Measurements from ENCODE around the gene MEP1B. TPM values are rescaled to one million over a fixed set of nuclear protein-coding genes. Genes with fewer than 3 reads are reported as not detected.
"Not testable (repeated sequence)": the region's sequence is repeated elsewhere in the genome, so short reads cannot be mapped to it uniquely, and the experiment has no call there.

Gene MEP1B
- total RNA-seq, 1 experiment from 2014 or later = not detected

DNA sequence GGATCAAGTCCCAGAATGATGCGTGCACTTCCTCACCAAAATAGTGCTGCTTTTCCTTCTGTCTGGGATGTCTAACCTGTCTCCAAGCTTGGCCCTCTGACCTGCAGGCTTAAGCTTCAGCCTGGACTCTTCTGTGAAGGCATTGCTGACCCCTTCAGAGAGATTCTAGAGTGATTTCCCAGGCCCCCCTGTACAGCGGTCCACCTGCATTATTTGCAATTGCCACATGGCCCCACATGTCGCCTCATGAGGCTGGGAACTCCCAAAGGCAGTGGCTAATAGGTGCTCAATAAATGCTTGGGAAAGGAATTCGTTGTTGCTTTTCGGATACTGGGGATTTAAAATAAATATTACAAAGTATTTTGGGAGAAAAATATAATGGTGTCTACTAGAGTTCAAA lies 32.3 kb upstream of the MEP1B start:
- DNase-seq = no peak
- H3K36me3 Mint-ChIP-seq (ENCODE audit: insufficient read depth, unreplicated experiment) = no peaks in the 10 kb centered on the region
- TF ChIP-seq, protein P1, sequence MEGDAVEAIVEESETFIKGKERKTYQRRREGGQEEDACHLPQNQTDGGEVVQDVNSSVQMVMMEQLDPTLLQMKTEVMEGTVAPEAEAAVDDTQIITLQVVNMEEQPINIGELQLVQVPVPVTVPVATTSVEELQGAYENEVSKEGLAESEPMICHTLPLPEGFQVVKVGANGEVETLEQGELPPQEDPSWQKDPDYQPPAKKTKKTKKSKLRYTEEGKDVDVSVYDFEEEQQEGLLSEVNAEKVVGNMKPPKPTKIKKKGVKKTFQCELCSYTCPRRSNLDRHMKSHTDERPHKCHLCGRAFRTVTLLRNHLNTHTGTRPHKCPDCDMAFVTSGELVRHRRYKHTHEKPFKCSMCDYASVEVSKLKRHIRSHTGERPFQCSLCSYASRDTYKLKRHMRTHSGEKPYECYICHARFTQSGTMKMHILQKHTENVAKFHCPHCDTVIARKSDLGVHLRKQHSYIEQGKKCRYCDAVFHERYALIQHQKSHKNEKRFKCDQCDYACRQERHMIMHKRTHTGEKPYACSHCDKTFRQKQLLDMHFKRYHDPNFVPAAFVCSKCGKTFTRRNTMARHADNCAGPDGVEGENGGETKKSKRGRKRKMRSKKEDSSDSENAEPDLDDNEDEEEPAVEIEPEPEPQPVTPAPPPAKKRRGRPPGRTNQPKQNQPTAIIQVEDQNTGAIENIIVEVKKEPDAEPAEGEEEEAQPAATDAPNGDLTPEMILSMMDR (IDR thresholded peaks at IDR 0.05; ENCODE audit: unreplicated experiment) = no peak
- no peaks in the 10 kb centered on the region for H3K9me3 Mint-ChIP-seq (ENCODE audit: low read depth, unreplicated experiment)
- no peaks in the 10 kb centered on the region for H3K27me3 Mint-ChIP-seq (ENCODE audit: unreplicated experiment)
- H3K4me1 Mint-ChIP-seq (ENCODE audit: low read depth, unreplicated experiment) = peaks cover 20% of the 10 kb centered on the region
- intact Hi-C loops (cut with micrococcal nuclease; ENCODE audit: unreplicated experiment) = loop anchor here (5.0 kb wide), 1 partner anchor 215 kb away; no protein-coding TSS in a partner anchor
- CTCF ChIA-PET = interaction anchor here (0.6 to 2.3 kb wide), 10 partner anchors 92 to 395 kb away, joined by 3 to 50 read pairs (median 8); partner anchors contain the start of gene GAREM1
- BruUV-seq (replicated peaks) = no TSS peak
- peak overlapping the region; percentile 71 for H3K4me3 Mint-ChIP-seq (ENCODE audit: low read depth, unreplicated experiment)
- no peak overlapping the region for H3K27ac Mint-ChIP-seq (ENCODE audit: unreplicated experiment)

GRCh38 chr18:32158108-32158624 lies 31.7 kb upstream of the MEP1B start:
- no peaks in the 10 kb centered on the region for H3K9me3 Mint-ChIP-seq (ENCODE audit: low read depth, unreplicated experiment)
- intact Hi-C loops (cut with micrococcal nuclease; ENCODE audit: unreplicated experiment) = loop anchor here (1.0 to 5.0 kb wide), 3 partner anchors 214 to 394 kb away; partner anchors contain the start of gene GAREM1
- TF ChIP-seq, protein P1 (IDR thresholded peaks at IDR 0.05; ENCODE audit: unreplicated experiment) = peak; percentile 80
- CTCF ChIA-PET = interaction anchor here (0.6 to 2.3 kb wide), 11 partner anchors 92 to 403 kb away, joined by 3 to 50 read pairs (median 6); partner anchors contain the start of gene GAREM1
- peaks cover 20% of the 10 kb centered on the region for H3K4me1 Mint-ChIP-seq (ENCODE audit: low read depth, unreplicated experiment)
- peak; percentile 78 for DNase-seq
- BruUV-seq (replicated peaks) = no TSS peak
- peak overlapping the region; percentile 71 for H3K4me3 Mint-ChIP-seq (ENCODE audit: low read depth, unreplicated experiment)
- H3K27me3 Mint-ChIP-seq (ENCODE audit: unreplicated experiment) = no peaks in the 10 kb centered on the region
- no peak overlapping the region for H3K27ac Mint-ChIP-seq (ENCODE audit: unreplicated experiment)
- H3K36me3 Mint-ChIP-seq (ENCODE audit: insufficient read depth, unreplicated experiment) = no peaks in the 10 kb centered on the region

DNA sequence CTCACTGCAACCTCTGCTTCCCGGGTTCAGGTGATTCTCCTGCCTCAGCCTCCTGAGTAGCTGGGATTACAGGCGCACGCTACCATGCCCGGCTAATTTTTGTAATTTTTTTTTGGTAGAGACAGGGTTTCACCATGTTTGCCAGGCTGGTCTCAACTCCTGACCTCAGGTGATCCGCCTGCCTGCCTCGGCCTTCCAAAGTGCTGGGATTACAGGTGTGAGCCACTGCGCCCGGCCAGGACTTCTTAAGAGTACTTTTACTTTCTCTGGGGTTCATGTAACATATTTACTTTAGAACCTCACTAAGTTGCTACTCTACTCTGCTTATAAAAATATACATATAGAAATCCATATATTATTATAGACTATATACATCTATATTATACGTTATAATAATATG lies 31.2 kb upstream of the MEP1B start:
- intact Hi-C loops (cut with micrococcal nuclease; ENCODE audit: unreplicated experiment) = loop anchor here (1.0 to 5.0 kb wide), 3 partner anchors 214 to 394 kb away; partner anchors contain the start of gene GAREM1
- not testable (repeated sequence) for H3K27ac Mint-ChIP-seq (ENCODE audit: unreplicated experiment)

GRCh38 chr18:32160547-32160946 lies 29.3 kb upstream of the MEP1B start:
- H3K27me3 Mint-ChIP-seq (ENCODE audit: unreplicated experiment) = no peaks in the 10 kb centered on the region
- peak overlapping the region; percentile 2 for H3K27ac Mint-ChIP-seq (ENCODE audit: unreplicated experiment)
- no peak overlapping the region for H3K4me3 Mint-ChIP-seq (ENCODE audit: low read depth, unreplicated experiment)
- TF ChIP-seq, protein P1 (IDR thresholded peaks at IDR 0.05; ENCODE audit: unreplicated experiment) = no peak
- no peaks in the 10 kb centered on the region for H3K9me3 Mint-ChIP-seq (ENCODE audit: low read depth, unreplicated experiment)
- DNase-seq = peak; percentile 58
- CTCF ChIA-PET = interaction anchor here (1.1 kb wide), 1 partner anchor 389 kb away, joined by 3 read pairs; no protein-coding TSS in a partner anchor
- no TSS peak for BruUV-seq (replicated peaks)
- intact Hi-C loops (cut with micrococcal nuclease; ENCODE audit: unreplicated experiment) = loop anchor here (2.0 kb wide), 1 partner anchor 110 kb away; no protein-coding TSS in a partner anchor
- peaks cover 20% of the 10 kb centered on the region for H3K4me1 Mint-ChIP-seq (ENCODE audit: low read depth, unreplicated experiment)
- no peaks in the 10 kb centered on the region for H3K36me3 Mint-ChIP-seq (ENCODE audit: insufficient read depth, unreplicated experiment)

More for the DNA sequence above, 31.2 kb upstream of the MEP1B start:
- not testable (repeated sequence) for DNase-seq; BruUV-seq (replicated peaks); H3K9me3 Mint-ChIP-seq (ENCODE audit: low read depth, unreplicated experiment); H3K36me3 Mint-ChIP-seq (ENCODE audit: insufficient read depth, unreplicated experiment); H3K27me3 Mint-ChIP-seq (ENCODE audit: unreplicated experiment)
- peaks cover 20% of the 10 kb centered on the region for H3K4me1 Mint-ChIP-seq (ENCODE audit: low read depth, unreplicated experiment)
- peak overlapping the region; percentile 71 for H3K4me3 Mint-ChIP-seq (ENCODE audit: low read depth, unreplicated experiment)
- CTCF ChIA-PET = interaction anchor here (0.7 to 2.3 kb wide), 9 partner anchors 112 to 403 kb away, joined by 3 to 50 read pairs (median 9); partner anchors contain the start of gene GAREM1
